Keratinocyte (primary cell): Measurements from ENCODE around the gene ADH7. TPM values are rescaled to one million over a fixed set of nuclear protein-coding genes. Genes with fewer than 3 reads are reported as not detected.

ENCODE experiments used
- DNase-seq: peaks from one replicate; pipeline ENCODE4 v3.0.0-alpha.2; 2011; ENCODE audit warnings: low read depth, missing footprints, low spot score
- FAIRE-seq: peaks from 2 replicates; lab custom pipeline; 2011; peaks lifted over from hg19 to GRCh38; lab: Jason Lieb, UNC
- H2AFZ ChIP-seq: 2 replicates; pipeline ENCODE4 v1.6.0; 2012; ENCODE audit warnings: low read length, control low read depth, inconsistent platforms; ENCODE audit not compliant: control insufficient read depth
- H3K27ac ChIP-seq: 2 replicates; pipeline ENCODE4 v1.5.1; 2011; ENCODE audit warnings: low read length; ENCODE audit not compliant: control insufficient read depth, insufficient read depth
- H3K27me3 ChIP-seq: 3 replicates; pipeline ENCODE4 v1.6.0; 2011; ENCODE audit warnings: low read length; ENCODE audit not compliant: control insufficient read depth, insufficient read depth; ENCODE audit errors: extremely low read depth
- H3K36me3 ChIP-seq, 2 experiments: 2 replicates in 1 of 2; 3 replicates in 1 of 2; pipeline ENCODE4 v1.5.1; 2011; ENCODE audit warnings: low read length in 2 of 2, mild to moderate bottlenecking in 1 of 2; ENCODE audit not compliant: control insufficient read depth in 2 of 2, insufficient read depth in 2 of 2; ENCODE audit errors: extremely low read depth in 1 of 2
- H3K4me1 ChIP-seq: 3 replicates; pipeline ENCODE4 v1.5.1; 2011; ENCODE audit warnings: low read length; ENCODE audit not compliant: control insufficient read depth, insufficient read depth; ENCODE audit errors: extremely low read depth
- H3K4me2 ChIP-seq: 3 replicates; pipeline ENCODE4 v1.6.0; 2011; ENCODE audit warnings: low read depth, low read length; ENCODE audit not compliant: control insufficient read depth, insufficient read depth; ENCODE audit errors: extremely low read depth
- H3K4me3 ChIP-seq, 3 experiments: fragments of 200-600 bp in 1 of 3; sonication (generic) in 1 of 3; 2 replicates in 2 of 3; 3 replicates in 1 of 3; pipeline ENCODE4 v1.5.1; 2011 to 2016; ENCODE audit warnings: low read length in 3 of 3, mild to moderate bottlenecking in 3 of 3, control low read depth in 2 of 3, inconsistent platforms in 1 of 3, low read depth in 1 of 3, mixed read lengths in 1 of 3, mixed run types in 1 of 3, moderate library complexity in 1 of 3; ENCODE audit not compliant: control insufficient read depth in 2 of 3, insufficient read depth in 2 of 3; ENCODE audit errors: extremely low read depth in 1 of 3
- H3K79me2 ChIP-seq: 2 replicates; pipeline ENCODE4 v1.6.0; 2012; ENCODE audit warnings: low read length; ENCODE audit not compliant: control insufficient read depth, insufficient read depth
- H3K9ac ChIP-seq: 3 replicates; pipeline ENCODE4 v1.6.0; 2011; ENCODE audit warnings: low read length; ENCODE audit not compliant: control insufficient read depth, insufficient read depth; ENCODE audit errors: extremely low read depth
- H3K9me1 ChIP-seq: 3 replicates; pipeline ENCODE4 v1.6.0; 2011; ENCODE audit warnings: low read length; ENCODE audit not compliant: control insufficient read depth, insufficient read depth; ENCODE audit errors: extremely low read depth
- H3K9me3 ChIP-seq: 2 replicates; pipeline ENCODE4 v1.5.1; 2012; ENCODE audit warnings: low read depth, low read length; ENCODE audit not compliant: control insufficient read depth
- H4K20me1 ChIP-seq: 3 replicates; pipeline ENCODE4 v1.6.0; 2011; ENCODE audit warnings: low read length; ENCODE audit not compliant: control insufficient read depth, insufficient read depth; ENCODE audit errors: extremely low read depth
- EZH2 ChIP-seq: IDR thresholded peaks from one replicate; pipeline ENCODE4 v1.6.1; 2012; ENCODE audit warnings: inconsistent platforms, mild to moderate bottlenecking, low read length, moderate library complexity
- dilution Hi-C: fragments of 300-500 bp; cut with MboI; formaldehyde crosslinking; loops from one replicate; pipeline ENCODE4 v1.7.0; 2020; ENCODE audit warnings: low sequenced_read_pairs; ENCODE audit not compliant: extremely low pct_ligation_motif_present
- polyA plus RNA-seq, 5 experiments: library from polyadenylated mRNA; depleted of rRNA in 3 of 5; stranded (reverse) in 3 of 5; stranded (forward) in 1 of 5; unstranded in 1 of 5; fragments of >200 nt; gene quantifications; 1 replicate in 1 of 5; 2 replicates in 3 of 5; 3 replicates in 1 of 5; pipeline versions ENCODE4 v1.2.1 to v1.2.3, GENCODE V29; 2011 to 2012; ENCODE audit warnings: missing spikeins in 2 of 5, low read depth in 1 of 5, low replicate concordance in 1 of 5
- TF ChIP-seq, protein P1 (sequence below), 3 experiments: IDR thresholded peaks in 1 of 3; conservative IDR thresholded peaks in 1 of 3; optimal IDR thresholded peaks in 1 of 3; 2 replicates in 2 of 3; 3 replicates in 1 of 3; pipeline versions ENCODE3 to v1.5.1; 2011; ENCODE audit warnings: low read length in 3 of 3, mild to moderate bottlenecking in 3 of 3, moderate library complexity in 2 of 3, control low read depth in 1 of 3, inconsistent platforms in 1 of 3; ENCODE audit not compliant: insufficient read depth in 2 of 3; ENCODE audit errors: extremely low read depth in 1 of 3

ADH7 gene
- polyA plus RNA-seq, 1 donor (not counting 4 experiments of a cell fraction or from before 2014, with no cell fraction given): 0.56 TPM

- Histone ChIP-seq H3K36me3 (no peaks in the 10 kb centered on the region), H3K4me1 (peaks cover 8% of the 10 kb centered on the region), H3K27me3 (no peaks in the 10 kb centered on the region), H3K9me1 (no peaks in the 10 kb centered on the region), H3K27ac (no peak overlapping the region), H3K79me2 (no peaks in the 10 kb centered on the region), H4K20me1 (no peaks in the 10 kb centered on the region), H3K4me2 (peak overlapping the region; percentile 14), H2AFZ (no peak overlapping the region), H3K9me3 (no peaks in the 10 kb centered on the region), H3K9ac (no peak overlapping the region), H3K4me3 (no peak overlapping the region)
- FAIRE-seq (no peak), DNase-seq (no peak)
- TF ChIP-seq EZH2: no peak
- TF ChIP-seq, protein P1, sequence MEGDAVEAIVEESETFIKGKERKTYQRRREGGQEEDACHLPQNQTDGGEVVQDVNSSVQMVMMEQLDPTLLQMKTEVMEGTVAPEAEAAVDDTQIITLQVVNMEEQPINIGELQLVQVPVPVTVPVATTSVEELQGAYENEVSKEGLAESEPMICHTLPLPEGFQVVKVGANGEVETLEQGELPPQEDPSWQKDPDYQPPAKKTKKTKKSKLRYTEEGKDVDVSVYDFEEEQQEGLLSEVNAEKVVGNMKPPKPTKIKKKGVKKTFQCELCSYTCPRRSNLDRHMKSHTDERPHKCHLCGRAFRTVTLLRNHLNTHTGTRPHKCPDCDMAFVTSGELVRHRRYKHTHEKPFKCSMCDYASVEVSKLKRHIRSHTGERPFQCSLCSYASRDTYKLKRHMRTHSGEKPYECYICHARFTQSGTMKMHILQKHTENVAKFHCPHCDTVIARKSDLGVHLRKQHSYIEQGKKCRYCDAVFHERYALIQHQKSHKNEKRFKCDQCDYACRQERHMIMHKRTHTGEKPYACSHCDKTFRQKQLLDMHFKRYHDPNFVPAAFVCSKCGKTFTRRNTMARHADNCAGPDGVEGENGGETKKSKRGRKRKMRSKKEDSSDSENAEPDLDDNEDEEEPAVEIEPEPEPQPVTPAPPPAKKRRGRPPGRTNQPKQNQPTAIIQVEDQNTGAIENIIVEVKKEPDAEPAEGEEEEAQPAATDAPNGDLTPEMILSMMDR (optimal IDR thresholded peaks at IDR 0.05 in 1 of 3, IDR thresholded peaks at IDR 0.05 in 1 of 3, conservative IDR thresholded peaks at IDR 0.05 in 1 of 3; ENCODE audit: extremely low read depth in 1 of 3, insufficient read depth in 2 of 3, low read length in 3 of 3): no peak
- dilution Hi-C loops: no loop called here
Observed at GRCh38 chr4:99447513-99447912, 12.4 kb upstream of the ADH7 start.

- no peak overlapping the region for H2AFZ ChIP-seq
- H4K20me1 ChIP-seq: no peaks in the 10 kb centered on the region
- H3K9me3 ChIP-seq: no peaks in the 10 kb centered on the region
- no peak overlapping the region for H3K4me3 ChIP-seq
- H3K27ac ChIP-seq: no peak overlapping the region
- no peaks in the 10 kb centered on the region for H3K79me2 ChIP-seq
- peak overlapping the region; percentile 14 for H3K4me2 ChIP-seq
- dilution Hi-C loops: no loop called here
- TF ChIP-seq EZH2: no peak
- TF ChIP-seq, protein P1 (optimal IDR thresholded peaks at IDR 0.05 in 1 of 3, IDR thresholded peaks at IDR 0.05 in 1 of 3, conservative IDR thresholded peaks at IDR 0.05 in 1 of 3; ENCODE audit: extremely low read depth in 1 of 3, insufficient read depth in 2 of 3, low read length in 3 of 3): no peak
- H3K4me1 ChIP-seq: peaks cover 8% of the 10 kb centered on the region
- FAIRE-seq: peak; percentile 95
- DNase-seq: no peak
- H3K36me3 ChIP-seq: no peaks in the 10 kb centered on the region
- no peaks in the 10 kb centered on the region for H3K9me1 ChIP-seq
- no peak overlapping the region for H3K9ac ChIP-seq
- no peaks in the 10 kb centered on the region for H3K27me3 ChIP-seq
Observed at GRCh38 chr4:99447079-99447478, 11.9 kb upstream of the ADH7 start.
